DOHH2 (cell line): ENCODE measurements around the gene RNLS.
"Not testable (repeated sequence)": the region's sequence is repeated elsewhere in the genome, so short reads cannot be mapped to it uniquely, and the experiment has no call there.

Experiments
- H3F3A ChIP-seq: fragments of 200-600 bp; sonication (generic), shearing (Covaris generic); 2 replicates; pipeline ENCODE4 v1.6.0; 2016; ENCODE audit warnings: antibody characterized with exemption, mild to moderate bottlenecking; ENCODE audit not compliant: control insufficient read depth, insufficient read depth
- H3K27ac ChIP-seq: fragments of 200-600 bp; sonication (generic); 2 replicates; pipeline ENCODE4 v1.5.1; 2014; ENCODE audit warnings: low read depth, mild to moderate bottlenecking, low read length, moderate library complexity
- H3K27me3 ChIP-seq: fragments of 200-600 bp; sonication (generic); 2 replicates; pipeline ENCODE4 v1.6.1; 2014; ENCODE audit warnings: mild to moderate bottlenecking, low read length, mixed read lengths; ENCODE audit not compliant: control insufficient read depth
- H3K36me3 ChIP-seq: fragments of 200-600 bp; sonication (generic); 2 replicates; pipeline ENCODE4 v1.6.1; 2014; ENCODE audit warnings: mild to moderate bottlenecking, low read length, moderate library complexity, mixed read lengths; ENCODE audit not compliant: control insufficient read depth
- H3K4me1 ChIP-seq: fragments of 200-600 bp; sonication (generic); 2 replicates; pipeline ENCODE4 v1.6.1; 2014; ENCODE audit warnings: mild to moderate bottlenecking, low read length, mixed read lengths; ENCODE audit not compliant: control insufficient read depth
- H3K4me2 ChIP-seq: fragments of 200-600 bp; sonication (generic); 2 replicates; pipeline ENCODE4 v1.6.0; 2014; ENCODE audit warnings: mild to moderate bottlenecking, low read length, moderate library complexity
- H3K4me3 ChIP-seq: fragments of 200-600 bp; sonication (generic); 2 replicates; pipeline ENCODE4 v1.5.1; 2014; ENCODE audit warnings: mild to moderate bottlenecking, low read length, mixed read lengths
- H3K79me2 ChIP-seq: fragments of 200-600 bp; sonication (generic); 2 replicates; pipeline ENCODE4 v1.6.1; 2014; ENCODE audit warnings: mild to moderate bottlenecking, low read length, mixed read lengths; ENCODE audit not compliant: control insufficient read depth
- H3K9me2 ChIP-seq: fragments of 200-600 bp; sonication (generic); replicated peaks from 2 replicates; pipeline ENCODE4 v1.6.1; 2014; ENCODE audit warnings: mild to moderate bottlenecking, low read length, mixed read lengths; ENCODE audit not compliant: control insufficient read depth
- H3K9me3 ChIP-seq: fragments of 200-600 bp; sonication (generic); 2 replicates; pipeline ENCODE4 v1.6.1; 2014; ENCODE audit warnings: antibody characterized with exemption, low read length, mixed read lengths; ENCODE audit not compliant: control insufficient read depth, insufficient read depth
- H4K20me1 ChIP-seq: fragments of 200-600 bp; sonication (generic); 2 replicates; pipeline ENCODE4 v1.6.0; 2014; ENCODE audit warnings: low read depth, mild to moderate bottlenecking, antibody characterized with exemption, low read length, moderate library complexity; ENCODE audit not compliant: control insufficient read depth, insufficient read depth
- CTCF ChIP-seq: fragments of 200-600 bp; sonication (generic); IDR thresholded peaks from one replicate; pipeline ENCODE4 v1.5.1; 2014; ENCODE audit warnings: antibody characterized with exemption, mild to moderate bottlenecking, low read depth, low read length; ENCODE audit not compliant: poor library complexity, severe bottlenecking
- EZH2phosphoT487 ChIP-seq: fragments of 200-600 bp; sonication (generic); IDR thresholded peaks from 2 replicates; pipeline ENCODE4 v1.6.1; 2017; ENCODE audit warnings: borderline replicate concordance, mild to moderate bottlenecking, antibody characterized with exemption, low read length, moderate library complexity, mixed read lengths

Gene RNLS

DNA sequence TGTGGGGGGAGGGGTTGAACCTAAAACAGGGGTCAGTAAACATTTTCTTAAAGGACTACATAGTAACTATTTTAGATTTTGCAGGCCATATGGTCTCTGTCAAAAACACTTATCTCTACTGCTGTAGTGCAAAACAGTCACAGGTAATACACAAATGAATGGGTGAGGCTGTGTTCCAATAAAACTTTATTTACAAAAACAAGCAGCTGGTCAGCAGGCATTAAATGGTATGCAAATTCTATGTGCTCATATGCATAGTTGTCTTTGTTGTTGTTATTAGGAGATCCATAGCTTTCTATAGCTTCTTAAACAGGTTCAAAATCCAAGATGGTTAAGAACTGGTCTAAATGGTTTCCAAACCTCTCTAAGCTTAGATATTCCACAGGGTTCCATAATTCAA, 302.6 kb downstream of the RNLS start:
- Histone ChIP-seq H4K20me1 (no peaks in the 10 kb centered on the region), H3K9me2 (no peaks in the 10 kb centered on the region), H3K27ac (no peak overlapping the region), H3K4me1 (peaks cover 6% of the 10 kb centered on the region), H3K36me3 (no peaks in the 10 kb centered on the region), H3F3A (no peaks in the 10 kb centered on the region), H3K4me2 (no peak overlapping the region), H3K4me3 (no peak overlapping the region), H3K9me3 (no peaks in the 10 kb centered on the region), H3K27me3 (no peaks in the 10 kb centered on the region), H3K79me2 (no peaks in the 10 kb centered on the region)
- TF ChIP-seq CTCF (no peak), EZH2phosphoT487 (no peak)

DNA sequence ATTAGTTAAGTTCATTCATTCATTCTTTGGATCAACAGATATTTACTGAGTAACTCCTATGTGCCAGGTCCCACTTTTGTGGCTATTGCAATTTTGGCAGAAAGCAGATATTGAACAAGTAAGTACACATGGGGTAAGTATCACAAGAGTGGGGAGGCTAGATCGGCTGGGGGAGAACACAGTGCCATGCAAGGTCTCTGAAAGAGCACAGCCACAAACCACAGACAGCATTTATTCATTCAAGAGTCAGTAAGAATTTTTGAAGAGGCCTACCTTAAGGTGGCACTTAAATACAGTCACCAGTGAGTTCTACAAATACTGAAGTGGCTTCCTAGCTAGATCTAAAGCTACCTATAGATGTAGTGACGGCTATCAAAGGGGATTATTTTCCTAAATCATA, 304.2 kb downstream of the RNLS start:
- Histone ChIP-seq H3F3A (no peaks in the 10 kb centered on the region), H3K27me3 (no peaks in the 10 kb centered on the region), H3K9me2 (no peaks in the 10 kb centered on the region), H3K4me2 (no peak overlapping the region), H4K20me1 (no peaks in the 10 kb centered on the region), H3K36me3 (no peaks in the 10 kb centered on the region), H3K79me2 (no peaks in the 10 kb centered on the region), H3K9me3 (no peaks in the 10 kb centered on the region), H3K4me1 (peaks cover 7% of the 10 kb centered on the region), H3K4me3 (no peak overlapping the region), H3K27ac (no peak overlapping the region)
- TF ChIP-seq EZH2phosphoT487 (no peak), CTCF (no peak)

DNA sequence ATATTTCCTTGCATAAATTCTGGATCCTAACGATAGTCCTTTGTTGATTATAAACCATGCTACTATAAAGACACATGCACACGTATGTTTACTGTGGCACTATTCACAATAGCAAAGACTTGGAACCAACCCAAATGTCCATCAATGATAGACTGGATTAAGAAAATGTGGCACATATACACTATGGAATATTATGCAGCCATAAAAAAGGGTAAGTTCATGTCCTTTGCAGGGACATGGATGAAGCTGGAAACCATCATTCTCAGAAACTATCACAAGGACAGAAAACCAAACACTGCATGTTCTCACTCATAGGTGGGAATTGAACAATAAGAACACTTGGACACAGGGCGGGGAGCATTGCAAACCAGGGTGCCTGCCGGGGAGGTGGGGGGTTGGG, 306.2 kb downstream of the RNLS start:
- H3F3A ChIP-seq, H3K79me2 ChIP-seq, H3K4me3 ChIP-seq, H3K27ac ChIP-seq, H3K27me3 ChIP-seq, H3K9me3 ChIP-seq, H3K36me3 ChIP-seq, H3K4me2 ChIP-seq, H3K9me2 ChIP-seq, H4K20me1 ChIP-seq: not testable (repeated sequence)
- peaks cover 13% of the 10 kb centered on the region for H3K4me1 ChIP-seq

- no peak overlapping the region for H3K27ac ChIP-seq
- H3K36me3 ChIP-seq = no peaks in the 10 kb centered on the region
- no peaks in the 10 kb centered on the region for H3K79me2 ChIP-seq
- no peaks in the 10 kb centered on the region for H3K9me3 ChIP-seq
- H3K27me3 ChIP-seq = no peaks in the 10 kb centered on the region
- peaks cover 25% of the 10 kb centered on the region for H3K4me1 ChIP-seq
- H3K4me2 ChIP-seq = no peak overlapping the region
- H3F3A ChIP-seq = no peaks in the 10 kb centered on the region
- no peaks in the 10 kb centered on the region for H4K20me1 ChIP-seq
- H3K4me3 ChIP-seq = no peak overlapping the region
- TF ChIP-seq CTCF = no peak
- TF ChIP-seq EZH2phosphoT487 = no peak
- no peaks in the 10 kb centered on the region for H3K9me2 ChIP-seq
Measured at GRCh38 chr10:88274286-88274685, 308.8 kb downstream of the RNLS start.
